ENCODE measurements around the gene LSM3.

Gene LSM3

DNA sequence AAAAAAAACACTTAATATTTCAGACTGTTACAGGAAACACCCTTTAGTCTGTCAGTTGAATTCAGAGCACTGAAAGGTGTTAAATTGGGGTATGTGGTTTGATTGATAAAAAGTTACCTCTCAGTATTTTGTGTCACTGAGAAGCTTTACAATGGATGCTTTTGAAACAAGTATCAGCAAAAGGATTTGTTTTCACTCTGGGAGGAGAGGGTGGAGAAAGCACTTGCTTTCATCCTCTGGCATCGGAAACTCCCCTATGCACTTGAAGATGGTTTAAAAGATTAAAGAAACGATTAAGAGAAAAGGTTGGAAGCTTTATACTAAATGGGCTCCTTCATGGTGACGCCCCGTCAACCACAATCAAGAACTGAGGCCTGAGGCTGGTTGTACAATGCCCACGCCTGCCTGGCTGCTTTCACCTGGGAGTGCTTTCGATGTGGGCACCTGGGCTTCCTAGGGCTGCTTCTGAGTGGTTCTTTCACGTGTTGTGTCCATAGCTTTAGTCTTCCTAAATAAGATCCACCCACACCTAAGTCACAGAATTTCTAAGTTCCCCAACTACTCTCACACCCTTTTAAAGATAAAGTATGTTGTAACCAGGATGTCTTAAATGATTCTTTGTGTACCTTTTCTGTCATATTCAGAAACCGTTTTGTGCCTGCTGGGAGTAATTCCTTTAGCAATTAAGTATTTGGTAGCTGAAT, 35.9 kb upstream of the LSM3 start:
- peaks cover 18 to 23% of the 10 kb centered on the region in 2 donors for H3K4me1 ChIP-seq (ENCODE audit: control insufficient read depth in 2 of 2, insufficient read depth in 2 of 2, low read length in 2 of 2)
- H3K27ac ChIP-seq (ENCODE audit: low read depth in 2 of 2, low read length in 2 of 2) = peak overlapping the region in 1 of 2 donors; percentile 64
- peak overlapping the region in 1 of 2 donors; percentile 27 for H3K9ac ChIP-seq (ENCODE audit: low read depth in 1 of 2, low read length in 2 of 2)
- H3K27me3 ChIP-seq (ENCODE audit: control insufficient read depth in 2 of 2, insufficient read depth in 2 of 2, low read length in 2 of 2) = no peaks in the 10 kb centered on the region
- H3K9me3 ChIP-seq (ENCODE audit: control insufficient read depth in 2 of 2, low read length in 2 of 2) = no peaks in the 10 kb centered on the region
- H3K4me3 ChIP-seq (ENCODE audit: low read length in 2 of 2) = no peak overlapping the region
- peaks cover 48% of the 10 kb centered on the region in 2 donors for H3K36me3 ChIP-seq (ENCODE audit: control insufficient read depth in 2 of 2, insufficient read depth in 2 of 2, low read length in 2 of 2)

DNA sequence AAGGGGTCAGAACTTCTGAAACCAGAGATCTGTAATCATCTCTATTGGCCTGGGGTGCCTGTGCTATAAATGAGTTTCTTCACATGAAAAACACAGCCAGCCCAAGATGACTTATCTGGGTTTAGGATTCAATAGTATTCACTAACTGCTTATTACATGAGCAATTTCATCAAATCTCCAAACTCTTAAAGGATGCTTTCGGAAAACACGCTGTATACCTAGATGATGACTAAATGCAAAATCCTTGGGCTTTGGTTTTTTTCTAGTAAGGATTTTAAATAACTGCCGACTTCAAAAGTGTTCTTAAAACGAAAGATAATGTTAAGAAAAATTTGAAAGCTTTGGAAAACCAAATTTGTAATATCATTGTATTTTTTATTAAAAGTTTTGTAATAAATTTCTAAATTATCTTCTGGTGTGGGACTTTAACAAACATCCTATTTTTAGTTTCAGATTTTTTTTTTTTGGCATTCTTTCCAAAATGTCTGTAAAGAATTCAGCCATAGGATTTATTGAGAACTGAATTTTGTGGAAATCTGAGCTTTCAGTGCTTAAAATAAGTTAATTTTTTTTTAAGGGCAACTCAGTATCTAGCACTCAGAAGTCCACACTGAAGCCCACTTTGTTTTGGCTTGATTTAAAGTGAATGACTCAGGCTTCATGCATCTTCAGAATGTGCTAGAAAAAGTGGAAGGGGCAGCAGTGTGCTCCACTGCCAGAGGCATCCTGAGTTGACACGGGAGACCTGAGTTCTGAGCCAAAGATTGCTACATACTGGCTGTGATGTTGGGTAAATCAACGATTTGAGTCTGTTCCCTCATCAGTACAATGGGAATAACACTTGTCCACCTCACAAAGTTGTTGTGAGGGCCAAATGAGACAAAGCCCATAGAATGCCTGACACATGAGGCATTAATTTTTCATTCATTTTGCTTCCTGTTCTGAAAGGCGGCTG, 35.1 kb upstream of the LSM3 start:
- no peaks in the 10 kb centered on the region for H3K27me3 ChIP-seq (ENCODE audit: control insufficient read depth in 2 of 2, insufficient read depth in 2 of 2, low read length in 2 of 2)
- H3K9ac ChIP-seq (ENCODE audit: low read depth in 1 of 2, low read length in 2 of 2) = peak overlapping the region in 1 of 2 donors; percentile 19
- H3K9me3 ChIP-seq (ENCODE audit: control insufficient read depth in 2 of 2, low read length in 2 of 2) = no peaks in the 10 kb centered on the region
- peaks cover 45 to 48% of the 10 kb centered on the region in 2 donors for H3K36me3 ChIP-seq (ENCODE audit: control insufficient read depth in 2 of 2, insufficient read depth in 2 of 2, low read length in 2 of 2)
- peaks cover 18 to 23% of the 10 kb centered on the region in 2 donors for H3K4me1 ChIP-seq (ENCODE audit: control insufficient read depth in 2 of 2, insufficient read depth in 2 of 2, low read length in 2 of 2)
- peak overlapping the region in 1 of 2 donors; percentile 10 for H3K4me3 ChIP-seq (ENCODE audit: low read length in 2 of 2)
- H3K27ac ChIP-seq (ENCODE audit: low read depth in 2 of 2, low read length in 2 of 2) = peak overlapping the region; percentile 78 to 82

DNA sequence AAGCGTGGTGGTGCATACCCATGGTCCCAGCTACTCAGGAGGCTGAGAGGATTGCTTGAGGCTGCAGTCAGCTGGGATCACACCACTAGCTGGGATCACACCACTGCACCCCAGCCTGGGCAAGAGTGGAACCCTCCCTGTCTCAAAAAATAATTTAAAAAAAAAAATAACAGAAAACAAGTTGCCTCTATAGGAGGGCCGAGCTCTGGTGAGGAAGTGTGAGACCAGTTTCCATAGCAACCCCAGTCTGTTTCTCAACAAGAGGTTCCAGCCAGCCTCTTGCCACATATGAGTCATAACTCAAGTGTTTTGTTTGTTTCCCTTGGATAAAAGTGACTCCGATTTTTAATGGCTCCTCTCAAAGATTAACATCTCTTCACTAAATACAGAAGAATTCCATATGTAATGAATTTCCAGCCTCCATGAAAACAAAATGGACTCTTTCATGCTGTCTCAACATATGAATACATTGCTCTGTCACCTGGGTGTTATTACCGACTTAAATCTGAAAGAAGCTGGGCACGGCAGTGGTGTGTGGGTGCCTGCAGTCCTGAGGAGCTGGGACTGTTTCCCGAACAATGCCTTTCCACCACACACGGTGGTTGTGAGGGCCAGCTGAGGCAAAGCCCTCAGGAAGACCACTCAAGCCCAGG, 34.1 kb upstream of the LSM3 start:
- Histone ChIP-seq H3K9ac (ENCODE audit: low read depth in 1 of 2, low read length in 2 of 2) (peak overlapping the region in 1 of 2 donors; percentile 19), H3K27ac (ENCODE audit: low read depth in 2 of 2, low read length in 2 of 2) (peak overlapping the region; percentile 78 to 82), H3K27me3 (ENCODE audit: control insufficient read depth in 2 of 2, insufficient read depth in 2 of 2, low read length in 2 of 2) (no peaks in the 10 kb centered on the region), H3K4me1 (ENCODE audit: control insufficient read depth in 2 of 2, insufficient read depth in 2 of 2, low read length in 2 of 2) (peaks cover 18 to 23% of the 10 kb centered on the region in 2 donors), H3K4me3 (ENCODE audit: low read length in 2 of 2) (peak overlapping the region in 1 of 2 donors; percentile 46), H3K36me3 (ENCODE audit: control insufficient read depth in 2 of 2, insufficient read depth in 2 of 2, low read length in 2 of 2) (peaks cover 39 to 40% of the 10 kb centered on the region in 2 donors), H3K9me3 (ENCODE audit: control insufficient read depth in 2 of 2, low read length in 2 of 2) (no peaks in the 10 kb centered on the region)

DNA sequence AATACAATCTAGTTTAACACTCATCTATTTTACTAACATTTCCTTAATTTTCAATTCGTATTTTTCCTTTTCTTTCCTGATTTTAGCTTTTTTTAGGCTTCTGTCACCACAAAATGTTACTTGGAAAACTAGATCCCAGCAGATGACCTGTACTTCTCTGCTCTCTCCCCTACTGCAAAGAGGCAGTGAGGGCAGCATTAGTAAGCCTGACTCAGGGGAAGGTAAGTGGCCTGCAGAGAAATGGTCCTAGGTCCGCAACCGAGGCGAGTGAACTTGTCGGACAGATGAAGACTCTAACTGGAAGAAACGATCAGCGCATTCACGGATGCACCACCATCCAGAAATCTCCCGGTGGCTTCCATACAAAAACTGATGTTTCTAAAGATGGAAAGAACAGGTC, 33.4 kb upstream of the LSM3 start:
- Histone ChIP-seq H3K27me3 (ENCODE audit: control insufficient read depth in 2 of 2, insufficient read depth in 2 of 2, low read length in 2 of 2) (no peaks in the 10 kb centered on the region), H3K9ac (ENCODE audit: low read depth in 1 of 2, low read length in 2 of 2) (no peak overlapping the region), H3K4me3 (ENCODE audit: low read length in 2 of 2) (peak overlapping the region in 1 of 2 donors; percentile 46), H3K27ac (ENCODE audit: low read depth in 2 of 2, low read length in 2 of 2) (peak overlapping the region; percentile 78 to 82), H3K4me1 (ENCODE audit: control insufficient read depth in 2 of 2, insufficient read depth in 2 of 2, low read length in 2 of 2) (peaks cover 18 to 23% of the 10 kb centered on the region in 2 donors), H3K9me3 (ENCODE audit: control insufficient read depth in 2 of 2, low read length in 2 of 2) (no peaks in the 10 kb centered on the region), H3K36me3 (ENCODE audit: control insufficient read depth in 2 of 2, insufficient read depth in 2 of 2, low read length in 2 of 2) (peaks cover 34 to 41% of the 10 kb centered on the region in 2 donors)

DNA sequence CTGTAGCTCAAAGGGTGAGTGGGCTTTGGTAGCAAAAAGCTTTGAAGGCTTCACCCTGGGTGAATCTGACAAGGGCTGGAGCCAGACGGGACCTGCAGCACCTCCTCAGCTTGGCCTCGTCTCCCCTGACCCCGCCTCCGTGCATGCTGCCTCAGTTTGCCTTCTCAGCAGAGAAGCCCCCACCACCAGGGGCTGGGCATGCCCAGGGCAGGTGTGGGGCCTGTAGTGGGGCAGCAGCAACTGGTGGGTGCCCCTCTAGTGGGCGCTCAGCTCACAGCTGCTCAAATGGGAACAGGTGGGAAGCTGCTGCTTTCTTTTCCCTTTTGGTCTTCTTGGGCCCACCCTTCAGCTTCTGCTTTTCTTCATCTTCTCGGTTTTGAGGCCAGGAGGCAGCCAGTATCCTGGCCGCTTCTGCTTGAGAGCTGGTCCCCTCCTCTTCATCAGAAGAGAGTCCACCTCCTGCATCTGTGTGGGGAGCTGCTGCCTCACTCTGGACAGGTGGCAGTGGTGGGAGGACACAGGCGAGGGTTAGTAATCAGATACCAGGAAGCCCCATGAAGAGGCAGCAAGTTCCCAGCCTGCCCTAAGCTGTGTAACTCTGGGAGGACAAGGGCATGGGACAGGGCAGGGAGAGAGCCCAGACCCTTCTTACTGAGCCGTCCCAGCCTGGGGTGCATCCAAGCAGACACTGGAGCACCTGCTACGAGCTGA, 32.8 kb upstream of the LSM3 start:
- peaks cover 29 to 44% of the 10 kb centered on the region in 2 donors for H3K36me3 ChIP-seq (ENCODE audit: control insufficient read depth in 2 of 2, insufficient read depth in 2 of 2, low read length in 2 of 2)
- no peak overlapping the region for H3K9ac ChIP-seq (ENCODE audit: low read depth in 1 of 2, low read length in 2 of 2)
- H3K27ac ChIP-seq (ENCODE audit: low read depth in 2 of 2, low read length in 2 of 2) = peak overlapping the region in 1 of 2 donors; percentile 78
- H3K9me3 ChIP-seq (ENCODE audit: control insufficient read depth in 2 of 2, low read length in 2 of 2) = no peaks in the 10 kb centered on the region
- H3K4me1 ChIP-seq (ENCODE audit: control insufficient read depth in 2 of 2, insufficient read depth in 2 of 2, low read length in 2 of 2) = peaks cover 18 to 23% of the 10 kb centered on the region in 2 donors
- H3K4me3 ChIP-seq (ENCODE audit: low read length in 2 of 2) = no peak overlapping the region
- H3K27me3 ChIP-seq (ENCODE audit: control insufficient read depth in 2 of 2, insufficient read depth in 2 of 2, low read length in 2 of 2) = no peaks in the 10 kb centered on the region

DNA sequence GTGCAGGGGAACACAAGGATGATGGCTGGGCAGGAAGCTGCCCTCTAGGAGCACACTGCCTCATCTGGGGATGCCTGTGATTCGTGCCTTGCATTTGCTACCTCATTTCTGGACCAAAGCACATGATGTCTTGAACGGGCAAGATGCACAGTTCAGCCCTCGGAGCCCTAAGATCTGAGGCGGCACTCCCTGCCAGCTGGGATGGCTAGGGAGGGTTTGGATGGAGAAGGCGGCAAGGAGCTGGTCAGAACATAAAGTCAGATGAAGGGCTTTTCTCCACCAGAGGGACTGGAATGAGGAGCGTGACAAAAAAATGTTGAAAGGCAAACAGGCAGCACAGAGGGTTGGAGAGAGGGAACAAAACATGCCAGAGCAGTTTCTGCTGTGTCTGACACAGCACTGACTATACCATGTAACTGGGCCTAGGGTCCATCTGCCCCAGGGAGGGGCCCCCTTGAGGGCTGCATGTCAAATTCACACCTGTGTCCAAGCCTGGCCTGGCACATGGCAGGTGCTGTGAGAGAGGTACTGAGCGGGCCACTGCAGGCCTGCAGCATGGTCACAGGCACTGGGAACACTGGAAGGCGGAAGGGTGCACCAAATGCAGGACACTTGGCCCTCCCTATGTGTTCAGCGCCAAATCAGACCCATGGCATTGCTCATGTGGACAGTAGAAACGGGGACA, 32.1 kb upstream of the LSM3 start:
- H3K9ac ChIP-seq (ENCODE audit: low read depth in 1 of 2, low read length in 2 of 2) = no peak overlapping the region
- H3K4me1 ChIP-seq (ENCODE audit: control insufficient read depth in 2 of 2, insufficient read depth in 2 of 2, low read length in 2 of 2) = peaks cover 18 to 23% of the 10 kb centered on the region in 2 donors
- no peaks in the 10 kb centered on the region for H3K27me3 ChIP-seq (ENCODE audit: control insufficient read depth in 2 of 2, insufficient read depth in 2 of 2, low read length in 2 of 2)
- no peak overlapping the region for H3K4me3 ChIP-seq (ENCODE audit: low read length in 2 of 2)
- no peaks in the 10 kb centered on the region for H3K9me3 ChIP-seq (ENCODE audit: control insufficient read depth in 2 of 2, low read length in 2 of 2)
- peaks cover 30 to 46% of the 10 kb centered on the region in 2 donors for H3K36me3 ChIP-seq (ENCODE audit: control insufficient read depth in 2 of 2, insufficient read depth in 2 of 2, low read length in 2 of 2)
- H3K27ac ChIP-seq (ENCODE audit: low read depth in 2 of 2, low read length in 2 of 2) = peak overlapping the region in 1 of 2 donors; percentile 78

DNA sequence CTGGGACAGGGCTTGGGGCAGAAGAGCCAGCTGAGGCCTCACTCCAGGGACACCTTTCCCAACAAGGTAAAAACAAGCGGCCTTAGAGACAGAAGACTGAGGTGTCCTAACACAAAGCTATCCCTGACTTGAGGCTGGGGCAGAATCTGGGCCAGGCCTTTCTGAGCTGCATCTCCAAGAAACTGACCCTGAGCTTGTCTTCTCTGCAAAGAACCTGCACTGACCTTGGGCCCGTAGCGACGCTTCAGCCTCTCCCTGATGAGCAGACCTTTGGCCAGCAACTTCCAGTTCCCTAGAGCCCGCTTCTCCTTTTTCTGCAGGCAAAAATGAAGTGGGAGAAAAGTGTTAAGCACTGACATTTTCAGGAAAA, 31.6 kb upstream of the LSM3 start:
- Histone ChIP-seq H3K9me3 (ENCODE audit: control insufficient read depth in 2 of 2, low read length in 2 of 2) (no peaks in the 10 kb centered on the region), H3K4me3 (ENCODE audit: low read length in 2 of 2) (no peak overlapping the region), H3K27ac (ENCODE audit: low read depth in 2 of 2, low read length in 2 of 2) (no peak overlapping the region), H3K27me3 (ENCODE audit: control insufficient read depth in 2 of 2, insufficient read depth in 2 of 2, low read length in 2 of 2) (no peaks in the 10 kb centered on the region), H3K4me1 (ENCODE audit: control insufficient read depth in 2 of 2, insufficient read depth in 2 of 2, low read length in 2 of 2) (peaks cover 18 to 20% of the 10 kb centered on the region in 2 donors), H3K9ac (ENCODE audit: low read depth in 1 of 2, low read length in 2 of 2) (no peak overlapping the region), H3K36me3 (ENCODE audit: control insufficient read depth in 2 of 2, insufficient read depth in 2 of 2, low read length in 2 of 2) (peaks cover 30 to 47% of the 10 kb centered on the region in 2 donors)

DNA sequence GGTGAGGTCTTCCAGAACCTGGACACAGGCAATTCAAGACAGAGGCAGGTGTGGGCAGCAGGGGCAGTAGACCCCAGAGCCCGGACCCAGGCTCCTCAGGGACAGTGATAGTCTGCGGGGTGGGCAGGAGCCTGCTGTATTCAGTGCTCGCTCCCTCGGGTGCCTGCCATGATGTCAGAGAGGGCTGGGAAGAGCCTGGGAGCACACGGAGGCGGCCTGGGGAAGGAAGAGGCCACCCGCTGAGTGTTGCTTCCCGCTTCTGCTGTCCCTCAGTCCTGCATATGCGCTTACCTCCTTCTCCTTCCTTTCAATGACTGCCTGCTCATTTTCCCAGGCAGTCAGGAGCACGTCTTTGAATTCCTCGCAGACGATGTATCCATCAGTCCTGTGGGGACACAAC, 31.0 kb upstream of the LSM3 start:
- Histone ChIP-seq H3K9ac (ENCODE audit: low read depth in 1 of 2, low read length in 2 of 2) (no peak overlapping the region), H3K36me3 (ENCODE audit: control insufficient read depth in 2 of 2, insufficient read depth in 2 of 2, low read length in 2 of 2) (peaks cover 34 to 48% of the 10 kb centered on the region in 2 donors), H3K9me3 (ENCODE audit: control insufficient read depth in 2 of 2, low read length in 2 of 2) (no peaks in the 10 kb centered on the region), H3K27me3 (ENCODE audit: control insufficient read depth in 2 of 2, insufficient read depth in 2 of 2, low read length in 2 of 2) (no peaks in the 10 kb centered on the region), H3K4me3 (ENCODE audit: low read length in 2 of 2) (no peak overlapping the region), H3K4me1 (ENCODE audit: control insufficient read depth in 2 of 2, insufficient read depth in 2 of 2, low read length in 2 of 2) (peaks cover 18% of the 10 kb centered on the region in 2 donors), H3K27ac (ENCODE audit: low read depth in 2 of 2, low read length in 2 of 2) (no peak overlapping the region)

All from mucosa of rectum (tissue), 2 donors.